Measurements from ENCODE around the gene CLDN12. TPM values are rescaled to one million over a fixed set of nuclear protein-coding genes. Genes with fewer than 3 reads are reported as not detected.
A peak's percentile ranks its signal among the peaks of the same experiment; 100 is the strongest.
"Not testable (repeated sequence)": the region's sequence is repeated elsewhere in the genome, so short reads cannot be mapped to it uniquely, and the experiment has no call there.

CLDN12 gene
- total RNA-seq, 1 donor from 2014 or later: 3.3 TPM

- Mint-ChIP-seq H3K4me3 (no peak overlapping the region), H3K9me3 (no peaks in the 10 kb centered on the region), H3K4me1 (peaks cover 5% of the 10 kb centered on the region)
These were observed 52.1 kb downstream of the CLDN12 start for GRCh38 chr7:90455163-90456030.

GRCh38 chr7:90458104-90458503, 54.8 kb downstream of the CLDN12 start:
- H3K4me3 Mint-ChIP-seq: no peak overlapping the region
- H3K36me3 Mint-ChIP-seq (ENCODE audit: low read depth): no peaks in the 10 kb centered on the region
- no peaks in the 10 kb centered on the region for H3K9me3 Mint-ChIP-seq
- intact Hi-C loops (cut with micrococcal nuclease): no loop called here
- H3K27me3 Mint-ChIP-seq: peaks cover 8% of the 10 kb centered on the region
- H3K27ac Mint-ChIP-seq: no peak overlapping the region
- H3K4me1 Mint-ChIP-seq: peaks cover 5% of the 10 kb centered on the region
- no peak for DNase-seq

More at GRCh38 chr7:90455163-90456030, 52.1 kb downstream of the CLDN12 start:
- H3K36me3 Mint-ChIP-seq (ENCODE audit: low read depth): no peaks in the 10 kb centered on the region
- no peak overlapping the region for H3K27ac Mint-ChIP-seq
- intact Hi-C loops (cut with micrococcal nuclease): loop anchor here (1.0 kb wide), 2 partner anchors 174 to 579 kb away; no protein-coding TSS in a partner anchor
- H3K27me3 Mint-ChIP-seq: peaks cover 13% of the 10 kb centered on the region
- DNase-seq: peak; percentile 69

- no peak for DNase-seq
- Mint-ChIP-seq H3K27me3 (peaks cover 8% of the 10 kb centered on the region), H3K4me3 (no peak overlapping the region), H3K36me3 (ENCODE audit: low read depth) (no peaks in the 10 kb centered on the region), H3K27ac (no peak overlapping the region), H3K9me3 (peaks cover 7% of the 10 kb centered on the region), H3K4me1 (peaks cover 9% of the 10 kb centered on the region)
- intact Hi-C loops (cut with micrococcal nuclease): no loop called here
These were observed 56.6 kb downstream of the CLDN12 start for GRCh38 chr7:90459888-90460287.

- peaks cover 15% of the 10 kb centered on the region for H3K9me3 Mint-ChIP-seq
- no peaks in the 10 kb centered on the region for H3K36me3 Mint-ChIP-seq (ENCODE audit: low read depth)
- peaks cover 4% of the 10 kb centered on the region for H3K4me1 Mint-ChIP-seq
- no peak overlapping the region for H3K27ac Mint-ChIP-seq
- intact Hi-C loops (cut with micrococcal nuclease): no loop called here
- no peak overlapping the region for H3K4me3 Mint-ChIP-seq
- no peak for DNase-seq
- H3K27me3 Mint-ChIP-seq: peaks cover 2% of the 10 kb centered on the region
These were observed 58.0 kb downstream of the CLDN12 start for GRCh38 chr7:90461219-90461618.

- H3K27me3 Mint-ChIP-seq; H3K36me3 Mint-ChIP-seq (ENCODE audit: low read depth); intact Hi-C loops (cut with micrococcal nuclease); H3K27ac Mint-ChIP-seq; H3K4me1 Mint-ChIP-seq: not testable (repeated sequence)
- H3K9me3 Mint-ChIP-seq: peaks cover 15% of the 10 kb centered on the region
- DNase-seq: peak; percentile 62
- peak overlapping the region; percentile 24 for H3K4me3 Mint-ChIP-seq
These were observed 59.9 kb downstream of the CLDN12 start for GRCh38 chr7:90463151-90463628.

Other genes starting within 250 kb of the CLDN12 start
- 1.1 and 1.4 TPM in 2 replicates for gene STEAP1, start 249.0 kb upstream of the CLDN12 start, total RNA-seq
- 0.02 TPM in 1 of 2 replicates, not detected in the other for gene STEAP2, start 191.7 kb upstream of the CLDN12 start, total RNA-seq
- not detected in 2 replicates for gene CFAP69, start 158.3 kb upstream of the CLDN12 start, total RNA-seq
- gene FAM237B, start 82.2 kb upstream of the CLDN12 start, total RNA-seq: not detected in 2 replicates
- 37.1 and 37.7 TPM in 2 replicates for gene GTPBP10, start 56.7 kb upstream of the CLDN12 start, total RNA-seq
- not detected in 2 replicates for gene PTTG1IP2, start 66.2 kb downstream of the CLDN12 start, total RNA-seq
- gene CDK14, start 192.9 kb downstream of the CLDN12 start, total RNA-seq: 1.9 and 2.0 TPM in 2 replicates

Measured in activated CD4-positive, alpha-beta T cell treated with anti-CD3 and anti-CD28 coated beads, Interleukin-2, amount 10 ng/mL, durations not matched to agents 24 days and 14 days (primary cell).